Neutrophil (primary cell): ENCODE measurements around the gene KTN1.

ENCODE experiments used
- H3K27ac ChIP-seq: fragments of 200-600 bp; sonication (generic); 2 replicates; pipeline ENCODE4 v1.5.1; 2016; ENCODE audit warnings: mild to moderate bottlenecking, moderate library complexity
- H3K27me3 ChIP-seq: fragments of 200-600 bp; sonication (generic); 2 replicates; pipeline ENCODE4 v1.6.0; 2016; ENCODE audit warnings: mild to moderate bottlenecking
- H3K36me3 ChIP-seq: fragments of 200-600 bp; sonication (generic); 2 replicates; pipeline ENCODE4 v1.5.1; 2017
- H3K4me1 ChIP-seq, 2 experiments: fragments of 200-600 bp in 1 of 2; sonication (generic) in 1 of 2; 1 replicate in 1 of 2; 2 replicates in 1 of 2; pipeline versions ENCODE4 v1.5.1 to v1.6.1; 2013 to 2016; ENCODE audit warnings: low read depth in 1 of 2, low read length in 1 of 2, mild to moderate bottlenecking in 1 of 2, moderate library complexity in 1 of 2; ENCODE audit not compliant: control insufficient read depth in 1 of 2, insufficient read depth in 1 of 2
- H3K4me3 ChIP-seq, 2 experiments: fragments of 200-600 bp in 1 of 2; sonication (generic) in 1 of 2; 1 replicate in 1 of 2; 2 replicates in 1 of 2; pipeline ENCODE4 v1.5.1; 2013 to 2016; ENCODE audit warnings: low read depth in 1 of 2, low read length in 1 of 2, mild to moderate bottlenecking in 1 of 2, moderate library complexity in 1 of 2
- H3K9me3 ChIP-seq: fragments of 200-600 bp; sonication (generic); 2 replicates; pipeline ENCODE4 v1.5.1; 2016
- TF ChIP-seq, protein P1 (sequence below): fragments of 200-600 bp; sonication (generic); IDR thresholded peaks from 2 replicates; pipeline ENCODE4 v1.5.1; 2016; ENCODE audit warnings: antibody characterized with exemption

Gene KTN1

DNA sequence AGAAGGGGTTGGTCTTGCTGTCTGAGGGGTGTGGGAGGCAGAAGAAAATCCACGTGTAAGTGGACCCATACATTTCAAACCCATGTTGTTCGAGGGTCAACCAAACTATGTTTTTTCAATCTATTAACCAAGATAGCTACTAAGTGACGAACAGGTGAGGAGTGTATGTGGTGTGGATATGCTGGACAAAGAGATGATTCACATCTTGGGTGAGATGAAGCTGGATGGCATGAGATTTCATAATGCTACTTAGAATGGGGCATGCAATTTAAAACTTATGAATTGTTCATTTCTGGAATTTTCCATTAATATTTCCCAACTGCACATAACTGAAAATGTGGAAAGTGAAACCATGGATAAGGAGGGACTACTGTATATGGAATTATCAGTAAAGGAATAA, 17.9 kb upstream of the KTN1 start:
- Histone ChIP-seq H3K9me3 (no peaks in the 10 kb centered on the region), H3K4me1 (no peaks in the 10 kb centered on the region), H3K27ac (no peak overlapping the region), H3K27me3 (no peaks in the 10 kb centered on the region), H3K36me3 (no peaks in the 10 kb centered on the region), H3K4me3 (no peak overlapping the region)
- TF ChIP-seq, protein P1, sequence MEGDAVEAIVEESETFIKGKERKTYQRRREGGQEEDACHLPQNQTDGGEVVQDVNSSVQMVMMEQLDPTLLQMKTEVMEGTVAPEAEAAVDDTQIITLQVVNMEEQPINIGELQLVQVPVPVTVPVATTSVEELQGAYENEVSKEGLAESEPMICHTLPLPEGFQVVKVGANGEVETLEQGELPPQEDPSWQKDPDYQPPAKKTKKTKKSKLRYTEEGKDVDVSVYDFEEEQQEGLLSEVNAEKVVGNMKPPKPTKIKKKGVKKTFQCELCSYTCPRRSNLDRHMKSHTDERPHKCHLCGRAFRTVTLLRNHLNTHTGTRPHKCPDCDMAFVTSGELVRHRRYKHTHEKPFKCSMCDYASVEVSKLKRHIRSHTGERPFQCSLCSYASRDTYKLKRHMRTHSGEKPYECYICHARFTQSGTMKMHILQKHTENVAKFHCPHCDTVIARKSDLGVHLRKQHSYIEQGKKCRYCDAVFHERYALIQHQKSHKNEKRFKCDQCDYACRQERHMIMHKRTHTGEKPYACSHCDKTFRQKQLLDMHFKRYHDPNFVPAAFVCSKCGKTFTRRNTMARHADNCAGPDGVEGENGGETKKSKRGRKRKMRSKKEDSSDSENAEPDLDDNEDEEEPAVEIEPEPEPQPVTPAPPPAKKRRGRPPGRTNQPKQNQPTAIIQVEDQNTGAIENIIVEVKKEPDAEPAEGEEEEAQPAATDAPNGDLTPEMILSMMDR, result no peak

GRCh38 chr14:55568618-55569017, 11.4 kb upstream of the KTN1 start:
- H3K27ac ChIP-seq, result no peak overlapping the region
- H3K27me3 ChIP-seq, result no peaks in the 10 kb centered on the region
- H3K9me3 ChIP-seq, result no peaks in the 10 kb centered on the region
- H3K4me1 ChIP-seq, result no peaks in the 10 kb centered on the region
- H3K4me3 ChIP-seq, result no peak overlapping the region
- TF ChIP-seq, protein P1, result no peak
- H3K36me3 ChIP-seq, result no peaks in the 10 kb centered on the region

- Histone ChIP-seq H3K9me3 (no peaks in the 10 kb centered on the region), H3K4me3 (no peak overlapping the region), H3K27ac (no peak overlapping the region), H3K27me3 (no peaks in the 10 kb centered on the region), H3K4me1 (no peaks in the 10 kb centered on the region), H3K36me3 (no peaks in the 10 kb centered on the region)
- TF ChIP-seq, protein P1, result no peak
These were observed 8.7 kb upstream of the KTN1 start for GRCh38 chr14:55571125-55571889.

- TF ChIP-seq, protein P1, result no peak
- H3K4me1 ChIP-seq, result no peaks in the 10 kb centered on the region
- no peaks in the 10 kb centered on the region for H3K9me3 ChIP-seq
- H3K27ac ChIP-seq, result no peak overlapping the region
- no peaks in the 10 kb centered on the region for H3K27me3 ChIP-seq
- H3K36me3 ChIP-seq, result no peaks in the 10 kb centered on the region
- H3K4me3 ChIP-seq, result no peak overlapping the region
These were observed 7.4 kb upstream of the KTN1 start for GRCh38 chr14:55572578-55572977.

GRCh38 chr14:55574988-55575387, 5.0 kb upstream of the KTN1 start:
- TF ChIP-seq, protein P1, result no peak
- H3K36me3 ChIP-seq, result no peaks in the 10 kb centered on the region
- H3K27ac ChIP-seq, result no peak overlapping the region

More at GRCh38 chr14:55574988-55575387, 5.0 kb upstream of the KTN1 start:
- Histone ChIP-seq H3K27me3 (no peaks in the 10 kb centered on the region), H3K4me3 (no peak overlapping the region), H3K9me3 (no peaks in the 10 kb centered on the region), H3K4me1 (peaks cover 9 to 11% of the 10 kb centered on the region in 2 experiments)
